Retinal pigment epithelial cell (primary cell): ENCODE results near the gene VASN.

Experiments
- DNase-seq: peaks from one replicate; pipeline ENCODE4 v3.0.0-alpha.2; 2010; ENCODE audit warnings: low read depth
- H3K4me3 ChIP-seq: 2 replicates; pipeline ENCODE4 v1.5.1; 2011; ENCODE audit warnings: mild to moderate bottlenecking, low read length, control low read depth, moderate library complexity
- CTCF ChIP-seq: conservative IDR thresholded peaks from 2 replicates; pipeline ENCODE4 v1.5.1; 2011; ENCODE audit warnings: low read depth, low read length, control low read depth, inconsistent platforms

VASN gene

GRCh38 chr16:4358831-4359561 is 12.7 kb upstream of the VASN start:
- no peak overlapping the region for H3K4me3 ChIP-seq
- TF ChIP-seq CTCF: peak; percentile 91
- DNase-seq: no peak

GRCh38 chr16:4359914-4360313 is 11.7 kb upstream of the VASN start:
- DNase-seq: no peak
- H3K4me3 ChIP-seq: no peak overlapping the region
- TF ChIP-seq CTCF: no peak

- H3K4me3 ChIP-seq: no peak overlapping the region
- DNase-seq: no peak
- no peak for TF ChIP-seq CTCF
Measured at GRCh38 chr16:4360538-4361021, 11.1 kb upstream of the VASN start.

- H3K4me3 ChIP-seq: no peak overlapping the region
- no peak for TF ChIP-seq CTCF
Measured at GRCh38 chr16:4361033-4361943, 10.4 kb upstream of the VASN start.

GRCh38 chr16:4361944-4362311 is 9.7 kb upstream of the VASN start:
- no peak for TF ChIP-seq CTCF

More at GRCh38 chr16:4361033-4361943, 10.4 kb upstream of the VASN start:
- no peak for DNase-seq

GRCh38 chr16:4362476-4363135 is 9.0 kb upstream of the VASN start:
- DNase-seq: no peak
- TF ChIP-seq CTCF: no peak
- H3K4me3 ChIP-seq: no peak overlapping the region

More at GRCh38 chr16:4361944-4362311, 9.7 kb upstream of the VASN start:
- no peak overlapping the region for H3K4me3 ChIP-seq
- DNase-seq: no peak
